ENCODE measurements around the gene LRRFIP1. TPM values are rescaled to one million over a fixed set of nuclear protein-coding genes. Genes with fewer than 3 reads are reported as not detected.
A peak's percentile ranks its signal among the peaks of the same experiment; 100 is the strongest.

Gene LRRFIP1
- total RNA-seq, 4 donors from 2014 or later, result 62.8 to 199 (median 121) TPM

- peaks cover 20 to 26% of the 10 kb centered on the region in 2 donors for H3K4me1 ChIP-seq
- intact Hi-C loops (cut with DNase I; ENCODE audit: low total_unique reads), result no loop called here
- H3K27ac ChIP-seq, result no peak overlapping the region
- TF ChIP-seq POLR2A (IDR thresholded peaks at IDR 0.05), result no peak
- no peak for TF ChIP-seq CTCF (IDR thresholded peaks at IDR 0.05)
- H3K36me3 ChIP-seq, result no peaks in the 10 kb centered on the region
- DNase-seq, result no peak
- H3K4me3 ChIP-seq, result no peak overlapping the region
- H3K27me3 ChIP-seq, result no peaks in the 10 kb centered on the region
- no peaks in the 10 kb centered on the region for H3K9me3 ChIP-seq
These were observed 13.7 kb upstream of the LRRFIP1 start for GRCh38 chr2:237613679-237614078.

GRCh38 chr2:237614151-237614720 is 13.2 kb upstream of the LRRFIP1 start:
- intact Hi-C loops (cut with DNase I; ENCODE audit: low total_unique reads), result no loop called here
- no peaks in the 10 kb centered on the region for H3K36me3 ChIP-seq
- TF ChIP-seq CTCF (IDR thresholded peaks at IDR 0.05), result no peak
- TF ChIP-seq POLR2A (IDR thresholded peaks at IDR 0.05), result no peak
- H3K9me3 ChIP-seq, result no peaks in the 10 kb centered on the region
- no peaks in the 10 kb centered on the region for H3K27me3 ChIP-seq
- H3K4me3 ChIP-seq, result no peak overlapping the region
- DNase-seq, result no peak
- H3K4me1 ChIP-seq, result peaks cover 20 to 26% of the 10 kb centered on the region in 2 donors
- peak overlapping the region; percentile 84 to 97 for H3K27ac ChIP-seq

GRCh38 chr2:237615631-237616249 is 11.6 kb upstream of the LRRFIP1 start:
- no peaks in the 10 kb centered on the region for H3K36me3 ChIP-seq
- TF ChIP-seq CTCF (IDR thresholded peaks at IDR 0.05), result no peak
- no peak for TF ChIP-seq POLR2A (IDR thresholded peaks at IDR 0.05)
- no peak overlapping the region for H3K4me3 ChIP-seq
- H3K27ac ChIP-seq, result peak overlapping the region; percentile 84 to 97
- intact Hi-C loops (cut with DNase I; ENCODE audit: low total_unique reads), result no loop called here
- H3K27me3 ChIP-seq, result no peaks in the 10 kb centered on the region
- no peaks in the 10 kb centered on the region for H3K9me3 ChIP-seq
- H3K4me1 ChIP-seq, result peaks cover 20 to 26% of the 10 kb centered on the region in 2 donors
- no peak for DNase-seq

GRCh38 chr2:237616373-237616733 is 11.0 kb upstream of the LRRFIP1 start:
- intact Hi-C loops (cut with DNase I; ENCODE audit: low total_unique reads), result no loop called here

More at GRCh38 chr2:237616373-237616733, 11.0 kb upstream of the LRRFIP1 start:
- Histone ChIP-seq H3K9me3 (no peaks in the 10 kb centered on the region), H3K36me3 (no peaks in the 10 kb centered on the region), H3K4me3 (no peak overlapping the region), H3K27me3 (no peaks in the 10 kb centered on the region), H3K4me1 (peaks cover 20 to 26% of the 10 kb centered on the region in 2 donors), H3K27ac (peak overlapping the region; percentile 84 to 97)
- no peak for DNase-seq
- TF ChIP-seq POLR2A (IDR thresholded peaks at IDR 0.05) (no peak), CTCF (IDR thresholded peaks at IDR 0.05) (no peak)

Data from uterus (tissue), 4 donors.